IMR-90 (cell line): ENCODE results near the gene MYO1A. TPM values are rescaled to one million over a fixed set of nuclear protein-coding genes. Genes with fewer than 3 reads are reported as not detected.

ENCODE experiments used
- ATAC-seq: fragments of 200-7000 bp; cut with Tn5 transposase; 2 replicates; pipeline ENCODE4 v1.9.1; 2020; ENCODE audit warnings: low read depth, mild to moderate bottlenecking, moderate library complexity
- BruUV-seq: library from RNA; stranded (reverse); fragments of 400-500 nt; replicated peaks from 2 replicates; lab custom pipeline; 2021; lab: Mats Ljungman, UMichigan
- CTCF ChIA-PET: fragments of 300-600 bp; formaldehyde crosslinking; extraction: SDS; loops from one replicate; lab custom pipeline; 2021; ENCODE audit warnings: antibody characterized with exemption; lab: Yijun Ruan, JAX
- POLR2A ChIA-PET: fragments of 300-600 bp; sonication (Branson Sonifier 250); formaldehyde crosslinking; loops from one replicate; lab custom pipeline; 2022; ENCODE audit warnings: antibody characterized with exemption; ENCODE audit not compliant: unreplicated experiment; lab: Charles Lee
- DNase-seq: peaks from one replicate; pipeline ENCODE4 v3.0.0; 2013
- H2AFZ ChIP-seq: replicated peaks from 2 replicates; pipeline ENCODE3; 2013; ENCODE audit warnings: low read length, mild to moderate bottlenecking; ENCODE audit not compliant: poor library complexity
- H2AK5ac ChIP-seq: 2 replicates; pipeline ENCODE4 v1.6.1; 2013; ENCODE audit warnings: low read depth, low read length, inconsistent platforms
- H2AK9ac ChIP-seq: replicated peaks from 2 replicates; pipeline ENCODE3; 2013; ENCODE audit warnings: mild to moderate bottlenecking, low read depth, low read length, moderate library complexity; ENCODE audit not compliant: poor library complexity
- H2BK120ac ChIP-seq: 2 replicates; pipeline ENCODE4 v1.6.1; 2013; ENCODE audit warnings: low read depth, low read length, inconsistent platforms
- H2BK15ac ChIP-seq: 3 replicates; pipeline ENCODE4 v1.6.1; 2013; ENCODE audit warnings: low read depth, low read length, inconsistent platforms
- H2BK20ac ChIP-seq: 2 replicates; pipeline ENCODE4 v1.6.1; 2013; ENCODE audit warnings: low read depth, mild to moderate bottlenecking, inconsistent platforms, low read length, moderate library complexity
- H2BK5ac ChIP-seq: 2 replicates; pipeline ENCODE4 v1.6.1; 2013; ENCODE audit warnings: mild to moderate bottlenecking, low read depth, low read length, inconsistent platforms; ENCODE audit not compliant: poor library complexity, severe bottlenecking
- H3K14ac ChIP-seq: replicated peaks from 2 replicates; pipeline ENCODE4 v1.6.1; 2013; ENCODE audit warnings: low read depth, low read length, inconsistent platforms
- H3K18ac ChIP-seq: 2 replicates; pipeline ENCODE4 v1.6.1; 2013; ENCODE audit warnings: low read depth, low read length, control low read depth
- H3K23ac ChIP-seq: 2 replicates; pipeline ENCODE4 v1.6.1; 2013; ENCODE audit warnings: low read depth, low read length, inconsistent platforms
- H3K27ac ChIP-seq: 2 replicates; pipeline ENCODE4 v1.5.1; 2013; ENCODE audit warnings: mild to moderate bottlenecking, control low read depth, low read length; ENCODE audit not compliant: insufficient read depth
- H3K27me3 ChIP-seq: 2 replicates; pipeline ENCODE4 v1.6.1; 2013; ENCODE audit warnings: low read length; ENCODE audit not compliant: control insufficient read depth, insufficient read depth
- H3K36me3 ChIP-seq: 2 replicates; pipeline ENCODE4 v1.6.1; 2013; ENCODE audit warnings: low read length, mixed read lengths; ENCODE audit not compliant: control insufficient read depth, insufficient read depth
- H3K4ac ChIP-seq: 2 replicates; pipeline ENCODE4 v1.6.1; 2013; ENCODE audit warnings: low read depth, low read length, inconsistent platforms
- H3K4me1 ChIP-seq: 2 replicates; pipeline ENCODE4 v1.6.1; 2013; ENCODE audit warnings: low read length, mixed read lengths; ENCODE audit not compliant: control insufficient read depth, insufficient read depth
- H3K4me2 ChIP-seq: 2 replicates; pipeline ENCODE4 v1.6.1; 2013; ENCODE audit warnings: low read depth, mild to moderate bottlenecking, control low read depth, low read length, moderate library complexity
- H3K4me3 ChIP-seq: 2 replicates; pipeline ENCODE4 v1.5.1; 2013; ENCODE audit warnings: low read depth, mild to moderate bottlenecking, control low read depth, low read length, moderate library complexity; ENCODE audit not compliant: insufficient read depth
- H3K56ac ChIP-seq: 2 replicates; pipeline ENCODE4 v1.6.1; 2013; ENCODE audit warnings: low read length, inconsistent platforms; ENCODE audit not compliant: insufficient read depth; ENCODE audit errors: extremely low read depth
- H3K79me1 ChIP-seq, 2 experiments: 2 replicates each; pipeline ENCODE4 v1.6.1; 2013; ENCODE audit warnings: low read length in 2 of 2, inconsistent platforms in 1 of 2, low read depth in 1 of 2
- H3K9ac ChIP-seq: 2 replicates; pipeline ENCODE4 v1.6.1; 2013; ENCODE audit warnings: low read depth, low read length, control low read depth
- H3K9me1 ChIP-seq: 2 replicates; pipeline ENCODE4 v1.6.1; 2013; ENCODE audit warnings: low read length, inconsistent platforms; ENCODE audit not compliant: insufficient read depth
- H3K9me3 ChIP-seq: 2 replicates; pipeline ENCODE4 v1.6.1; 2013; ENCODE audit warnings: low read length; ENCODE audit not compliant: control insufficient read depth, insufficient read depth
- H4K20me1 ChIP-seq: 2 replicates; pipeline ENCODE4 v1.6.1; 2013; ENCODE audit warnings: low read length, inconsistent platforms; ENCODE audit not compliant: insufficient read depth
- H4K5ac ChIP-seq: 2 replicates; pipeline ENCODE4 v1.6.1; 2013; ENCODE audit warnings: mild to moderate bottlenecking, low read depth, low read length, control low read depth
- H4K8ac ChIP-seq, 2 experiments: 2 replicates each; pipeline ENCODE4 v1.6.1; 2013; ENCODE audit warnings: low read depth in 2 of 2, low read length in 2 of 2, control low read depth in 1 of 2, inconsistent platforms in 1 of 2
- H4K91ac ChIP-seq: 2 replicates; pipeline ENCODE4 v1.6.1; 2013; ENCODE audit warnings: low read depth, low read length, inconsistent platforms; ENCODE audit not compliant: insufficient read depth
- CTCF ChIP-seq: conservative IDR thresholded peaks from 2 replicates; pipeline ENCODE4 v1.5.1; 2012; ENCODE audit warnings: mild to moderate bottlenecking, low read depth, low read length, improper control_type of control experiment
- ELK1 ChIP-seq: fragments of 150-350 bp; IDR thresholded peaks from 2 replicates; pipeline ENCODE4 v1.6.1; 2016; ENCODE audit warnings: low read depth, mild to moderate bottlenecking, low read length, moderate library complexity, borderline replicate concordance
- MAZ ChIP-seq: IDR thresholded peaks from 2 replicates; pipeline ENCODE4 v1.6.1; 2012; ENCODE audit warnings: low read depth, mild to moderate bottlenecking, low read length, improper control_type of control experiment, moderate library complexity, borderline replicate concordance
- POLR2A ChIP-seq: IDR thresholded peaks from 2 replicates; pipeline ENCODE4 v1.6.1; 2012; ENCODE audit warnings: mild to moderate bottlenecking, low read depth, low read length
- WGBS, 2 experiments: methylation state at CpG; one replicate each; pipeline versions ENCODE4 v1.1.5 to v1.1.7; 2013; ENCODE audit warnings: missing lambda C conversion rate in 2 of 2; ENCODE audit not compliant: insufficient read length in 1 of 2; ENCODE audit errors: extremely low coverage in 2 of 2; 5-methylcytosine and 5-hydroxymethylcytosine counted together
- dilution Hi-C: fragments of 300-500 bp; cut with HindIII; formaldehyde crosslinking; loops from one replicate; pipeline ENCODE4 v1.14.3; 2018; ENCODE audit warnings: low sequenced_read_pairs; ENCODE audit not compliant: unreplicated experiment
- in situ Hi-C: fragments of 300-500 bp; cut with MboI; formaldehyde crosslinking; loops from 3 replicates; pipeline ENCODE4 v1.14.3; 2019; ENCODE audit warnings: low sequenced_read_pairs, inconsistent platforms, mixed read lengths
- intact Hi-C: fragments of 100-400 bp; cut with micrococcal nuclease; formaldehyde crosslinking; loops from 2 replicates; pipeline ENCODE4 v1.10.0; 2022
- polyA plus RNA-seq, 3 experiments: library from polyadenylated mRNA; depleted of rRNA; stranded (reverse); fragments of >200 nt; gene quantifications; 2 replicates each; pipeline ENCODE4 v1.2.3, GENCODE V29; 2012; ENCODE audit warnings: low replicate concordance in 1 of 3
- total RNA-seq: library from RNA; depleted of rRNA; stranded (reverse); fragments of >200 nt; gene quantifications from 2 replicates; pipeline ENCODE4 v1.2.3, GENCODE V29; 2012

Gene MYO1A
- total and polyA plus RNA-seq, 2 of the 4 experiments (the other 2 are of a cell fraction) = under 0.01 TPM; not detected in 1

- Histone ChIP-seq H4K20me1 (peaks cover 19% of the 10 kb centered on the region), H3K36me3 (peaks cover 31% of the 10 kb centered on the region), H3K27me3 (no peaks in the 10 kb centered on the region)
Observed at GRCh38 chr12:57005980-57006808, 43.7 kb downstream of the MYO1A start, which contains the start of gene ZBTB39. ZBTB39 (minus strand) TSS chr12:57006546; CDS start chr12:57004917, 1,629 bp downstream.

More at GRCh38 chr12:57005980-57006808, 43.7 kb downstream of the MYO1A start, which contains the start of gene ZBTB39:
- peak within 1 kb of the TSS; percentile 90 for H3K4me2 ChIP-seq
- peak within 1 kb of the TSS; percentile 81; the same call in 1 of the 3 replicates for H2BK15ac ChIP-seq
- peak within 1 kb of the TSS; percentile 92 for H3K9ac ChIP-seq
- H4K5ac ChIP-seq = peak within 1 kb of the TSS; percentile 51
- peaks cover 9% of the 10 kb centered on the region; the same call in 1 of the 2 replicates for H3K9me1 ChIP-seq
- peak within 1 kb of the TSS; percentile 60 for H3K56ac ChIP-seq
- H3K23ac ChIP-seq = peak within 1 kb of the TSS; percentile 84
- peak within 1 kb of the TSS; percentile 52 for H4K91ac ChIP-seq
- POLR2A ChIA-PET = interaction anchor here (0.6 to 0.7 kb wide), 2 partner anchors 395 to 690 kb away, joined by 6 to 18 read pairs; no protein-coding TSS in a partner anchor
- peak within 1 kb of the TSS; percentile 76 for H3K27ac ChIP-seq
- peaks cover 12% of the 10 kb centered on the region for H3K4me1 ChIP-seq
- CTCF ChIA-PET = interaction anchor here (1.0 to 2.2 kb wide), 3 partner anchors 56 to 106 kb away, joined by 3 to 8 read pairs (median 3); partner anchors contain the start of gene STAT6
- H2BK20ac ChIP-seq = no peak within 1 kb of the TSS
- H2AK9ac ChIP-seq = peak within 1 kb of the TSS; percentile 91
- in situ Hi-C loops (loop anchor here (5.0 to 10.0 kb wide), 2 partner anchors 106 to 371 kb away; partner anchors contain the start of genes BAZ2A and STAT6), dilution Hi-C loops (no loop called here), intact Hi-C loops (loop anchor here (10.0 kb wide), 1 partner anchor 361 kb away; the partner anchor contains the start of gene ATP5F1B)
- H2AFZ ChIP-seq = peak within 1 kb of the TSS; percentile 93
- no TSS peak for BruUV-seq
- peaks cover 28 to 55% of the 10 kb centered on the region in 2 experiments for H3K79me1 ChIP-seq
- no peaks in the 10 kb centered on the region for H3K9me3 ChIP-seq
- H2AK5ac ChIP-seq = peak within 1 kb of the TSS; percentile 90
- peak within 1 kb of the TSS; percentile 98 for H3K4me3 ChIP-seq
- DNase-seq (peak; percentile 35), ATAC-seq (peak; percentile 80)
- peak within 1 kb of the TSS; percentile 19 for H2BK120ac ChIP-seq
- no peak within 1 kb of the TSS; the same call in 1 of the 2 replicates for H3K18ac ChIP-seq
- peak within 1 kb of the TSS; percentile 44 to 84 for H4K8ac ChIP-seq
- TF ChIP-seq MAZ (peak; percentile 78; the same call in 1 of the 2 replicates), POLR2A (peak; percentile 46; the same call in 1 of the 2 replicates), ELK1 (no peak), CTCF (peak; percentile 65)
- H2BK5ac ChIP-seq = peak within 1 kb of the TSS; percentile 43
- peak within 1 kb of the TSS; percentile 79 for H3K14ac ChIP-seq
- peak within 1 kb of the TSS; percentile 71 for H3K4ac ChIP-seq
- 0% methylated on average over 5 of the region's 94 CpGs; no CpG with 5 or more reads in 1 of the 2 experiments for WGBS, 2 experiments
